Stimulated activated CD4-positive, alpha-beta T cell treated with anti-CD3 and anti-CD28 coated beads, TNF-alpha, amount 100 ng/mL, for 24 hours (primary cell): Measurements from ENCODE around the gene VRK2.
"Not testable (repeated sequence)": the region's sequence is repeated elsewhere in the genome, so short reads cannot be mapped to it uniquely, and the experiment has no call there.

Experiments
- DNase-seq, 3 experiments: peaks; one replicate each; pipeline ENCODE4 v3.0.0-alpha.2; 2020; ENCODE audit warnings: low read depth in 3 of 3

The VRK2 gene

GRCh38 chr2:58158481-58158880, 111.9 kb downstream of the VRK2 start:
- DNase-seq, result no peak

GRCh38 chr2:58163913-58164312, 117.3 kb downstream of the VRK2 start:
- DNase-seq, result no peak

DNA sequence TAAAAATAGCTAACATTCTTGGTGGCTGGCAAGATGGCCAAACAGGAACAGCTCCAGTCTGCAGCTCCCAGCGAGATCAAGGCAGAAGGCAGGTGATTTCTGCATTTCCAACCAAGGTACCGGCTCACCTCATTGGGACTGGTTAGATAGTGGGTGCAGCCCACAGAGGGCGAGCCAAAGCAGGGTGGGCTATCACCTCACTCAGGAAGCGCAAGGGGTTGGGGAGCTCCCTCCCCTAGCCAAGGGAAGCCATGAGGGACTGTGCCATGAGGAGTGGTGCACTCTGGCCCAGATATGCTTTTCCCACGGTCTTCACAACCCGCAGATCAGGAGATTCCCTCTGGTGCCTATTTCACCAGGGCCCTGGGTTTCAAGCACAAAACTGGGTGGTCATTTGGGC, 121.5 kb downstream of the VRK2 start:
- DNase-seq, result not testable (repeated sequence)

- DNase-seq, result not testable (repeated sequence)
These were observed 123.2 kb downstream of the VRK2 start for GRCh38 chr2:58169845-58170244.

- DNase-seq, result not testable (repeated sequence)
These were observed 123.8 kb downstream of the VRK2 start for GRCh38 chr2:58170334-58170933.

DNA sequence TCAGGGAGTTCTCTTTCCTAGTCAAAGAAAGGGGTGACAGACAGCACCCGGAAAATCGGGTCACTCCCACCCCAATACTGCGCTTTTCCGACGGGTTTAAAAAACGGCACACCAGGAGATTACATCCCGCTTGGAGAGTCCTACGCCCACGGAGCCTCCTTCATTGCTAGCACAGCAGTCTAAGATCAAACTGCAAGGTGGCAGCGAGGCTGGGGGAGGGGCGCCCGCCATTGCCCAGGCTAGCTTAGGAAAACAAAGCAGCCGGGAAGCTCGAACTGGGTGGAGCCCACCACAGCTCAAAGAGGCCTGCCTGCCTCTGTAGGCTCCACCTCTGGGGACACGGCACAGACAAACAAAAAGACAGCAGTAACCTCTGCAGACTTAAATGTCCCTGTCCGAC, 125.2 kb downstream of the VRK2 start:
- DNase-seq, result not testable (repeated sequence)

- DNase-seq, result not testable (repeated sequence)
These were observed 130.6 kb downstream of the VRK2 start for GRCh38 chr2:58177187-58177586.

DNA sequence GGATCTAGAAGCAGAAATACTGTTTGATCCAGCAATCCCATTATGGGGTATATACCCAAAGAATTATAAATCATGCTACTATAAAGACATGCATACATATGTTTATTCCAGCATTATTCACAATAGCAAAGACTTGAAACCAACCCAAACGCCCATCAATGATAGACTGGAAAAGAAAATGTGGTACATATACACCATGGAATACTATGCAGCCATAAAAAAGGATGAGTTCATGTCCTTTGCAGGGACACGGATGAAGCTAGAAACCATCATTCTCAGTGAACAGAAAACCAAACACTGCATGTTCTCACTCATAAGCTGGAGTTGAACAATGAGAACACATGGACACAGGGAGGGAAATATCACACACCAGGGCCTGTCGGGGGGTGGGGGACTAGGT, 133.6 kb downstream of the VRK2 start:
- not testable (repeated sequence) for DNase-seq

- DNase-seq, result no peak
These were observed 134.0 kb downstream of the VRK2 start for GRCh38 chr2:58180635-58181034.

DNA sequence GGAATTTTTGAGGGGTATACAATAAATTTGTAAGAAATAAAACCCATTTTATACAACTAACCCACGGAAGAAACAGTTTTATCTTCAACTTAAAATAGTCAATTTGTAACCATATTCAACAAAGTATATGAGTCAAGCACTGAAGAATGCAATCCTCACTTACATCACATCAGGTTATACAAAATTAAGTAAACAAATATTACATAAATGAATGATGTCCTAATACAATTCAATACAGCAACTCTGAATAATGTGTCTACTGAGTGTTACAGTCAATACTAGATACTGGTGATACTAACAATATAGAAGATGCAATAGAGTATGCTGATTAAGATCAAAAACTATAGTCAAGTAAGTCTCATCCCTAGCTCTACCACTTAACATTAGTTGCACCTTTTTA, 135.9 kb downstream of the VRK2 start:
- no peak for DNase-seq

- DNase-seq, result no peak
These were observed 139.9 kb downstream of the VRK2 start for GRCh38 chr2:58186501-58186900.

DNA sequence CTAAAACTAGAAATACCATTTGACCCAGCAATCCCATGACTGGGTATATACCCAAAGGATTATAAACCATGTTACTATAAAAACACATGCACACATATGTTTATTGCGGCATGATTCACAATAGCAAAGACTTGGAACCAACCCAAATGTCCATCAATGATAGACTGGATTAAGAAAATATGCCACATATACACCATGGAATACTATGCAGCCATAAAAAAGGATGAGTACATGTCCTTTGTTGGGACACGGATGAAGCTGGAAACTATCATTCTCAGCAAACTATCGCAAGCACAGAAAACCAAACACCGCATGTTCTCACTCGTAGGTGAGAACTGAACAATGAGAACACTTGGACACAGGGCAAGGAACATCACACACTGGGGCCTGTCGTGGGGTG, 140.4 kb downstream of the VRK2 start:
- not testable (repeated sequence) for DNase-seq

DNA sequence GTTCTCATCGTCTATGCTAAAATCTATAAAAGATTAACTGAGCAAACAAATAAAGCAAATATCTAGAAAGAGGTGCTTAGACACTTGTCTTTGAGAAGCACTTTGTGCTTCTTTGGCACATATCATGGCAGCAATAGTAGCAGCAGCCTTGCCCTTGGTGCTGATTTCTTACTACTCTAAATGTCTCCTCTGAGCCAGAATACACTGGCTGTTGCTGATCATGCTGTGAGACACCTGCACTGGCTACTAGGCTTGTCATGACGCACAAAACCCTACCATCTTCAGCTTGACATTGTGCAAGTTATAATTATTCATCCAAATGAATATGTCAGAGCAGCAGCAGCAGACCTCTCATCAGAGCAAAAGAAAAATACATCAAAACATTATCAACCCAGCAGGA, 147.9 kb downstream of the VRK2 start:
- DNase-seq, result no peak

- DNase-seq, result no peak
These were observed 149.1 kb downstream of the VRK2 start for GRCh38 chr2:58195662-58196061.

- DNase-seq, result no peak
These were observed 151.3 kb downstream of the VRK2 start for GRCh38 chr2:58197894-58198293.

DNA sequence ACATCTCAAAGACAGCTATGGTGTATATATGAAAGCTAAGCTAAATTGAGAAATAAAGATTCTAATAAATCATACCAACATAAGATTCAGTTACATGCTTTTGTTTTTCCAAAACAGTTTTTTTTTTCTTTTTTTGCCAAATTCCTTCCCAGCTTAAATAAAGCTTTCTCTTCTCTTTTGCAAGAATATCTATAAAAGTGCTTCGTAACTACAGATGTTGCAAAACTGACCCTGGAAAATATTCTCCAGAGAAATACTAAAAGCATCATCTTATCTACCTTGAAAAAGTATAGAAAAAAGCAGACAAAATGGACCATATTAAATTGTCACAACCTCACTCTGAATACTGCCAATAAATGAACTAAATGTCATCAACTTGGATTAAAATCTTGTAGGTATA, 155.8 kb downstream of the VRK2 start:
- DNase-seq, result no peak

- no peak for DNase-seq
These were observed 156.4 kb downstream of the VRK2 start for GRCh38 chr2:58203018-58203417.

GRCh38 chr2:58204195-58204959, 157.8 kb downstream of the VRK2 start:
- no peak for DNase-seq

GRCh38 chr2:58206785-58207184, 160.2 kb downstream of the VRK2 start:
- DNase-seq, result no peak

DNA sequence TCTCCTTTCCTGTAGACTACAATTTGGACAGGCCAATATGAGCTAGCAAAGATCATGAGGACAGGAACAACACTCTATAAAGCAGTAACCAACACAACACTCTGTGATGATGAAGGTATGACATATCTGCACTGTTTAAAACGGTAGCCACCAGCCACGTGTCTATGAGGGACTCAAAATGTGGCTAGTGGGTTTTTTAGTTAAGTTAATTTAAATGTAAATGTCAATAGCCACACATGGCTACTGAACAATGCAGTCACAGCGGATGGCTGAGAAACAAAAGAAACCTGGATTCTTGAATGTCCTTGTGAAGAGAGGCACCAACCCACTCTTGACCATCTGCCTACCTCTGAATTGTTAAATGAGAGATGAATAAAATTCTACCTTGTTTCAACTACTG, 160.6 kb downstream of the VRK2 start:
- DNase-seq, result no peak
